ENCODE measurements around the gene PPP1R3G.

PPP1R3G gene

DNA sequence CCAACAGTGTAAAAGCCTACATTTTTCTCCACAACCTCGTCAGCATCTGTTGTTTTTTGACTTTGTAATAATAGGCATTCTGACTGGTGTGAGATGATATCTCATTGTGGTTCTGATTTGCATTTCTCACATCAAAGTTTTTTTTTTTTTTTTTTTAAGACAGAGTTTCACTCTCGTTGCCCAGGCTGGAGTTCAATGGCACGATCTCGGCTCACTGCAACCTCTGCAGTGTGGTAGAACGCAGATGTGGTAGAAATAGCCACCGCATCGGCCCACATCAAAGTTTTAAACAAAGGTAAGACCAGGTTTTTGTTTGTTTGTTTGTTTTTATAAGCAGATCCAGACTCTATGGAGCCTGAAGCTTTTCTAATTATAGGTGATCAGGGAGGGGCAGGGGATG lies 12.7 kb upstream of the PPP1R3G start:
- no peak for DNase-seq (ENCODE audit: low read depth)

DNA sequence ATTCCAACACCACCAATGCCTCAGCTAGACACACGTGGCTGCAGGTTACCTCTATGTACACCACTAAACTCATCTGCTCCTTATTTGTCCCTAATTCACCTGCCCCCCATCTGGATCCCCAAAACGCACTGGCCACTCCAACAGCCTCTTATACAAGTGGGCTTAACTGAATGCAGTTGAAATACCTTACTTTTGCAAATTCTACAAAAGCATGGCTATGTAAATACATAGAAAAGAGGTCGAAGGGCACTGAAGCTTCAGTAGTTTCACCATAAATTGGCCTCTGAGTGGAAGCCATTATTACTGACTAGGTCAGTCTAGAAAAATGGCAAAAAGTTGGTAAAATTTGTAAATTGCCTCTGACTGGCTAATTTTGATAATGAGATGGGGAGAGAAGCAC lies 11.1 kb upstream of the PPP1R3G start:
- no peak for DNase-seq (ENCODE audit: low read depth)

DNA sequence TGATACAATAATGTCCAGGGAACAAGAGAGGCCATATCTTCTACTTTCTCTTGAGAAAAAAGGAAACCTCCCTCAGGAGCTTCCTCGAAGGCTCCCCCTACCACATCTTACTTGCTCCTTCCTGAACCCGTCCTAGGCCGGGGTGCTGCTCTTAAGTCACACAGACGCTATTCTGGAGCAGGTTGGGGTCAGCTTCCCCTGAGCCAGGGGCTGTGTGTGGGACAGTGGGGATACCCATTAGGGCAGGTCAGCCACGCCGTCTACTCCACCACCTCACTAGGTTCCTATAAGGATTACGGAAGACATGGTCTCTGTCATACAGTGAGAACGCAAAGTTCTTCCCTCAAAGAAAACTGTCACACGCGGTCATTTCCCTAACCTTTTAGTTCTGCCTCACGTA lies 8.2 kb upstream of the PPP1R3G start:
- no peak for DNase-seq (ENCODE audit: low read depth)

- DNase-seq (ENCODE audit: low read depth) = no peak
Measured at GRCh38 chr6:5078121-5078669, 6.9 kb upstream of the PPP1R3G start.

DNA sequence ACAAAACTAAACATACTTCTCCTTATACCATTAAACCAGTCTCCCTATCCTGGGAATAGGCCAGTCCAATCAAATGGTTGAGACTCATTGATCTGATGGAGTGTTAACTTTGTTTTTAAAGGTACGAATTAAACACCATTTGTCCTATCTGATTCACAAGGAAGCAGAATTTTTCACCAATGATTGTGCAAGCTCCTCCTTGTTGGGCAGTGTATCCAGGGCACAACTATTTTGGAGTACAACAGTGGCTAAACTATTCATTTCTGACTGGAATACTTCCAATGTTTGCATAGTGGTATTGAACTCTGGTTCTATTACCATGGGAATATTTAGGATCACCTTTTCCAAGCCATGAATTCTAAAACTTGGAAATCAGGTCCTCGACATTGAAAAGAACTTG lies 5.4 kb upstream of the PPP1R3G start:
- DNase-seq (ENCODE audit: low read depth) = no peak

DNA sequence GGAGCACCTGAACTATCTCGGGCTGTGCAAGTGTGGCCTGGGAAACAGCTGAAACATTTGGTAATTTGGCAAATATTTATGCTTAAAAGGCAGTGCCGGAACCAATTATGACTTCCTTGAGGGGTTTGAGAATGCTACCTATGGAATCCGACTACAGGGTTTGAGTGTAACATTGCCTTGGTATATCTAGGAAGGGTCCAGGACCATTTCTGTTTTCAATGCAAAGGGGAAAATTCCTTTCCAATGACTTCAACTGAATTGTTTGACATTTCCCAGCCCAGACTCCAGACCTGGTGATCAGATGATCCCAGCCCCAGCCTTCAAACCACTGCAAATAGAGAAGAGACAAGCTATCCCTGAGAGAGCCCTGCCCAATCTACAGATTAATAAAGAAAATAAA lies 4.6 kb upstream of the PPP1R3G start:
- no peak for DNase-seq (ENCODE audit: low read depth)

GRCh38 chr6:5081182-5081581 lies 4.0 kb upstream of the PPP1R3G start:
- DNase-seq (ENCODE audit: low read depth) = no peak

DNA sequence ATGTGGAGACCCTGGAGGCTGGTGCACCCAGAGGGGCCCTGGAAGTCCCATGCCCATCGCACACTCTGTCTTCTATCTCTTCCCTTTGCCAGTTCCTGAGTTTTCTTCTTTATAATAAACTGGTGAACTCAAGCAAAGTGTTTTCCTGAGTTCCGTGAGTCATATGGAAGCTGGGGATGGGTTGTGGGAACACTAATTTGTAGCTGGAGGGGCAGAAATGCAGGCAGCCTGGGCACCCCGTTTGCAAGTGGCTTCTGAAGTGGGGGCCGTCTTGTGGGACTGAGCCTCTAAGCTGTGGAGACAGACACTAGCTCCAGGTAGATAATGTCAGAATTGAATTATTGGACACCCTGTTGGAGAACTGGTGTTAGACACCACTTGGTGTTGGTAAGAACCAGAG lies 3.2 kb upstream of the PPP1R3G start:
- DNase-seq (ENCODE audit: low read depth) = no peak

- peak; percentile 85 for DNase-seq (ENCODE audit: low read depth)
Measured at GRCh38 chr6:5082487-5083306, 2.4 kb upstream of the PPP1R3G start.

GRCh38 chr6:5083307-5083583 lies 1.9 kb upstream of the PPP1R3G start:
- DNase-seq (ENCODE audit: low read depth) = no peak

GRCh38 chr6:5083813-5084359 lies 1.3 kb upstream of the PPP1R3G start:
- no peak for DNase-seq (ENCODE audit: low read depth)

DNA sequence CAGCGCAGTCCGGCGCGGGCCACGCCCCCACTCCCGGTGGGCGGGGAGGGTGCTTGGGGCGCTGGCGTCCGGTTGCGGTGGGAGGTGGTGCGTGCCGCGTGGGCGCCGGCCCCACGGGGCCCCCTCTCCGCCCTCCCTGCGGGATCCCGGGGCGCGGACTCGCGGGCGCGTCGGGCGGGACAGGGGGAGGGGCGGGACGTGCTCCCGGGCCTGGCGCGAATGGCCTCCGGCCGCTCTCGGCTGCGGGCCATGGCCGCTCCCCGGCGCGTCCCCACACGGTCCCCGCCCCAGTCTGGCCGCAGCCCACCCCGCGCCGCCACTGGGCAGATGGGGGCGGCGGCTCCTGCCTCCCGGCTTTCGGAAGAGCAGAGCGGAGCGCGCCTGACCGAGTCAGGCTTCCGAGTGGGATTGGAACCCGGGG lies 771 bp upstream of the PPP1R3G start:
- no peak for DNase-seq (ENCODE audit: low read depth)

- no peak for DNase-seq (ENCODE audit: low read depth)
Measured at GRCh38 chr6:5085648-5086293, 630 bp downstream of the PPP1R3G start.

DNA sequence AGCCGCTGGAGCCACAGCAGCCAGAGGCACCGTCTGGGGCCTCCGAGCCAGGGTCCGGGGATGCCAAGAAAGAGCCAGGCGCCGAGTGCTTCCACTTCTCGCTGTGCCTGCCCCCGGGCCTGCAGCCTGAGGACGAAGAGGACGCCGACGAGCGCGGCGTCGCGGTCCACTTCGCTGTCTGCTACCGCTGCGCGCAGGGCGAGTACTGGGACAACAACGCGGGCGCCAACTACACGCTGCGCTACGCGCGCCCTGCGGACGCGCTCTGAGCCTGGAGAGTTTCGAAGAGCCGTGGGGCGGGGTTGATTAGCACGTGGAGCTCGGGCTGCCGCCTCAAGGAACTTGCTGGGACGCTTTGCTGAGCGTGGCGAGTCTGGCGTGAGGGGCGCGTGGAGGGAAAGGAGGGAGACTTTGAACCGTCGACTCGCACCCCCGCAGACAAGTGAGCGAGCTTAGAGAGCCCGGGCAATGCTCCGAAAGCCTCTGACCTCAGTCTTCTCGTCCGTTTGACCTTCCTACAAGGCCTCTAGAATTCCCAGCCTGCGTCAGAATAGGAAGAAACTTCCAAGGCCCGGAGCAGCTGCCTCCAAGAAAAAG lies 1.3 kb downstream of the PPP1R3G start:
- DNase-seq (ENCODE audit: low read depth) = no peak

- DNase-seq (ENCODE audit: low read depth) = no peak
Measured at GRCh38 chr6:5087389-5087788, 2.2 kb downstream of the PPP1R3G start.

GRCh38 chr6:5088780-5089179 lies 3.6 kb downstream of the PPP1R3G start:
- DNase-seq (ENCODE audit: low read depth) = no peak

GRCh38 chr6:5089481-5090438 lies 4.6 kb downstream of the PPP1R3G start:
- DNase-seq (ENCODE audit: low read depth) = no peak

- no peak for DNase-seq (ENCODE audit: low read depth)
Measured at GRCh38 chr6:5090603-5091002, 5.5 kb downstream of the PPP1R3G start.

DNA sequence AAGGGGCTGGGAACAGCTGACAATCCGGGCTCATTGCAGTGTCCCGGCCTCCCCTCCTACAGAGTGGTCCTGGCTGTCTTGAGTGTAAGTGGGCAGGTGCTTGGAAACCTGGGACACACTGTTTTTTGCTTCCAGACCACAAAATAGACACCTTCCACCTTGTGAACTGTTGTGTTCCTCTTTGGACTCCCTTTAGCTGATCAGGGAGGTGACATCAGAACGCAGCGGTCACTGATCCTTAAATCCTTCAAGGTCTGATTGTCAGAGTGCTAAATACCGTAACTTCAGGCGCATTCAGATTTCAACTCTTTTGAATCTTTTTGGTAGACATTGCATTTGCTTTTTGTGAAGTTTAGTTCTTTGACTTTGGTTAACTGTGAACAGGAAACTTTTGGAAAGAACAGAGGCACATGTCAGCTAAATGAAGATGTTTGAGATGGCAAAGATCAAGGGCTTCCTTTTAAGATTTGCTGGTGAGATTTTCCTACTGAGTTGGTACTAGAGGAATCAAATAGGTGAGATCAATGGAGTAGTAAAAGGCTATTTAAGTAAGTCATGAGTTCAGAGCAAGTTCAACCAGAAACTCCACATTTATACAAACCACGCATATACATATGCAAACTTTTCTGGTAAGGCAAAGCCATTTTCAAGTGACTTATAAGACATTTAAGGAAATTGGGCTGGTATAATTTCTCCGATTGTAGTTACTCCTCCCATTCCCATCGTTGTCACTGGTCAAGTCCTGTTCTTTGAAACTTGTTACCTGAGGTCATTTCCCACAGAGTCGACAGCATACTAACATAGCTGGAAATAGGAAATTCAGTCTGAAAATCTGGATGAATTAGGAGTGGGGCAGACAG lies 6.3 kb downstream of the PPP1R3G start:
- DNase-seq (ENCODE audit: low read depth) = no peak

DNA sequence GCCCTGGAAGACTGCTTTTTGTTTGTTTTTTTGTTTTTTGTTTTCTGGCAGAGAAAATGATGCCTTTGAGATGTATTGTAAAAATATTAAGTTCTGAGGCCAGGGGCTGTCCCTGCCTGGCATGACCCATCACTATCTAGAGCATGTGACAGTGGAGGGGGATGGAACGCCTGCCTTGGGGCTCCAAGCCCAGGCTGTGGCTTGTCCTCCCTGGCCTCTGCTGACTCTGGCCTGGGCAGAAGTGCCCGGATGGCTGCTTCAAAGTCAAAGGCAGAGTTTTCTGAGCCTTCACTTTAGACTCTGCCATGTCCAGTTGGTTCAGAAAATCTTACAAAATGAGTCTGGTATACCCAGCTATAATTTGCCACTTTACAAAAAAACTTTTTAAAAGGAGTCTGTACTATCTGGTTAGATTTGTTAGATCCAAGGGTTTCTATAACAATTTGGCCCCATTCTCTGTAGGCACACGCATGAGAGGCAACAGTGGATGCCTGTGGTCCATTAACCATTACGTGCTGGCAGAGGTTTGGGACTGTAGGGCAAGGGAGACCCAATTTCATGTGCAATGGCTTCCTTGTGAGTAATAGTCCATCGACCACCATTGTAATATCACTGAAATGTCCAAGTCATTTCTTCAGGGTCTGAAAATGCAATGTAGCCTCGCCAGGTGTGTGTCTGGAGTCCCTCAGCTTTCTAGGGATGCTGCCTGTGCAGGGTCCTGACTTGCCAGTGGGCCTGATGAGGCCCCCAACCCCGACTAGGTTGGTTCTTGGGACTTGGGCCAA lies 8.3 kb downstream of the PPP1R3G start:
- no peak for DNase-seq (ENCODE audit: low read depth)

All from HS-5 (cell line).